GM18507 (cell line): Measurements from ENCODE around the gene WBP1.
A peak's percentile ranks its signal among the peaks of the same experiment; 100 is the strongest.
"Not testable (repeated sequence)": the region's sequence is repeated elsewhere in the genome, so short reads cannot be mapped to it uniquely, and the experiment has no call there.

Experiments
- DNase-seq: peaks from one replicate; pipeline ENCODE4 v3.0.0; 2011; ENCODE audit warnings: low read depth; ENCODE audit not compliant: insufficient read length; ENCODE audit errors: extremely low spot score
- FAIRE-seq: peaks from 2 replicates; lab custom pipeline; 2011; peaks lifted over from hg19 to GRCh38; lab: Jason Lieb, UNC

The WBP1 gene

GRCh38 chr2:74472945-74473258, 14.7 kb downstream of the WBP1 start:
- no peak for FAIRE-seq
- no peak for DNase-seq

- DNase-seq = no peak
- FAIRE-seq = no peak
Observed at GRCh38 chr2:74474481-74474880, 16.2 kb downstream of the WBP1 start.

- FAIRE-seq (no peak), DNase-seq (no peak)
Observed at GRCh38 chr2:74474899-74475298, 16.7 kb downstream of the WBP1 start.

GRCh38 chr2:74481431-74481830, 23.2 kb downstream of the WBP1 start:
- no peak for DNase-seq
- FAIRE-seq = no peak

- DNase-seq = no peak
- no peak for FAIRE-seq
Observed at GRCh38 chr2:74481961-74482800, 23.9 kb downstream of the WBP1 start.

- DNase-seq (peak; percentile 83), FAIRE-seq (peak; percentile 96)
Observed at GRCh38 chr2:74482801-74483674, 24.8 kb downstream of the WBP1 start, which contains the start of the genes CCDC142 and TTC31. CCDC142 (minus strand) TSS chr2:74482998; CDS start chr2:74482837, 161 bp downstream. TTC31 (plus strand) TSS chr2:74483081; CDS start chr2:74483096, 15 bp downstream.

- DNase-seq, FAIRE-seq: not testable (repeated sequence)
Observed at GRCh38 chr2:74483675-74484164, 25.5 kb downstream of the WBP1 start.

GRCh38 chr2:74486141-74486540, 27.9 kb downstream of the WBP1 start:
- FAIRE-seq (no peak), DNase-seq (no peak)

GRCh38 chr2:74488643-74489481, 30.6 kb downstream of the WBP1 start:
- FAIRE-seq = no peak
- no peak for DNase-seq

- FAIRE-seq (no peak), DNase-seq (no peak)
Observed at GRCh38 chr2:74489906-74490305, 31.7 kb downstream of the WBP1 start.

GRCh38 chr2:74491648-74492544, 33.7 kb downstream of the WBP1 start:
- DNase-seq (no peak), FAIRE-seq (no peak)

GRCh38 chr2:74493546-74493945, 35.3 kb downstream of the WBP1 start:
- FAIRE-seq (no peak), DNase-seq (no peak)

- FAIRE-seq (no peak), DNase-seq (no peak)
Observed at GRCh38 chr2:74495440-74495839, 37.2 kb downstream of the WBP1 start.

GRCh38 chr2:74496997-74497776, 38.9 kb downstream of the WBP1 start:
- no peak for FAIRE-seq
- no peak for DNase-seq

- FAIRE-seq = no peak
- DNase-seq = no peak
Observed at GRCh38 chr2:74497777-74498499, 39.7 kb downstream of the WBP1 start.

- FAIRE-seq (no peak), DNase-seq (no peak)
Observed at GRCh38 chr2:74498500-74499266, 40.4 kb downstream of the WBP1 start.
